ENCODE measurements around the gene AQP2. TPM values are rescaled to one million over a fixed set of nuclear protein-coding genes. Genes with fewer than 3 reads are reported as not detected.

Gene AQP2
- total and polyA plus RNA-seq, 2 experiments from 2014 or later = 0.71 to 1.4 TPM

DNA sequence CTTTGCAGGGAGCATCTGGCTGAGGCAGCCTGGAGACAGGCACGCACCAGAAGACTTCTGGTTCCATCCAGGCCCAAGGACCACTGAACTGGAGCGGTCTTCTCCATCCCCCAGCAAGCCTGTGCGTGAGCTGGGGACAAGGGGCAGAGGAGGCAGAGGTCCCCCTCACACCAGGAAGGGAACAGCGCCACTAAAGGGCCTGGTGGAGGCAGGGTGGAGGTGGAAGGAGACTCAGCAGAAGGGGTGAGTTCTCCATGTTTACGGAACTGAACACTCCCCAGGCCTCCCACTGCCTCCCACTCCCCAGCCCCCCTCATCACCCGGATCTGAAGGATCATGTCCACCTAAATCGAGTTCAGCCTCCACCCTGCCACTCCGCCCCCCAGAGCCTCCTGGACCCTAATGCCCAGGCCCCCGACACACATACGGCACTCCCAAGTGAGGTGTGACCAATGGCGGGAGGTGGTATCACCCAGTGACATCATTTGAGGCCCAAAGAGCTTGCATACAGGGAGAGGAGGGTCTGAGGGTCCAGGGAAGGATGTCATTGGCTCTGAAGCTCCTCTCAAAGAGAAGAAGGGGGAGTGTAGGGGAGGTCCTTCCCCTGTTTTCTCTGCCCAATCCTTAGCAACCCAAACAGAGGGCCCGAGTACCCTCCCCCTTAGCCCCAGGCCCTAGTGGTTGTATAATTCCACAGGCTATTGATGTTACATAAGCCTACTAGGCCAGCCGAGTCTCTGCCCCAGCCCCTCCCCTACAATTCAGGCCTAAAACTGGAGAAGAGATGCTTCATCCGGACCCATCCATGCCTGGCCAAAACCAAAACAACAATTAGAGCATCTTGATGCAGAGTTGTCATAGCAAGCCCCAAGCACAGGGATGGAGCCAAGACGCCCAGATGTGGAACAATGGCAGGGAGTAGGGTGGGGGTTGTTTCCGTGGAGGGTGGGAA is 47.9 kb upstream of the AQP2 start:
- Histone ChIP-seq H3K4me1 (ENCODE audit: insufficient read depth) (peaks cover 5% of the 10 kb centered on the region), H3K27me3 (peaks cover 15% of the 10 kb centered on the region), H4K20me1 (ENCODE audit: insufficient read depth, poor library complexity, severe bottlenecking) (no peaks in the 10 kb centered on the region), H3K4me3 (no peak overlapping the region), H3K9me2 (replicated peaks; ENCODE audit: insufficient read depth) (no peaks in the 10 kb centered on the region), H3K4me2 (peak overlapping the region; percentile 74), H3K27ac (peak overlapping the region; percentile 92), H3K79me2 (no peaks in the 10 kb centered on the region), H3K9me3 (ENCODE audit: low read depth) (no peaks in the 10 kb centered on the region), H3K36me3 (replicated peaks; ENCODE audit: insufficient read depth, low read depth) (no peaks in the 10 kb centered on the region), H2AFZ (no peak overlapping the region)
- no peak for DNase-seq (ENCODE audit: low spot score)
- WGBS (ENCODE audit: low lambda C conversion rate, missing lambda C conversion rate) = 72% methylated on average over 16 of the region's 16 CpGs
- no peak for TF ChIP-seq EZH2phosphoT487 (IDR thresholded peaks at IDR 0.05; ENCODE audit: low read depth, severe bottlenecking, unreplicated experiment)

DNA sequence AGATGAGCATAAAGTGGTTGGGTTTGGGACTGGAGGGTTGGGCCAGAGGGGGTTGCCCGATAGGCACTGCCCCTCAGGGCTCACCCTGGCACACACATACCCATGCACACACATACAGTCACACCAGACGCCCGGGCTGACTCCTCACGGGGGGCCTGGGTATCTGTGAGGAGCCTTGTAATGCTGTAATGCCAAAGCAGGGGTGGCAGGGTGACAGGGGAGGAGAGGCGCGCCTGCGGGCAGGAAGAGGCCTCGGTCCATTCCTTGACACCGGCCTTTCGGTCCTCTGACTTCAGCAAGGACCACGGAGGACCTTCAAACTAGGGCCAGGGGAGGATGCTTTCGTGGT is 47.2 kb upstream of the AQP2 start:
- peak overlapping the region; percentile 74 for H3K4me2 ChIP-seq
- H4K20me1 ChIP-seq (ENCODE audit: insufficient read depth, poor library complexity, severe bottlenecking) = no peaks in the 10 kb centered on the region
- no peaks in the 10 kb centered on the region for H3K9me3 ChIP-seq (ENCODE audit: low read depth)
- no peaks in the 10 kb centered on the region for H3K36me3 ChIP-seq (replicated peaks; ENCODE audit: insufficient read depth, low read depth)
- peaks cover 5% of the 10 kb centered on the region for H3K4me1 ChIP-seq (ENCODE audit: insufficient read depth)
- peak overlapping the region; percentile 92 for H3K27ac ChIP-seq
- WGBS (ENCODE audit: low lambda C conversion rate, missing lambda C conversion rate) = 81% methylated on average over 11 of the region's 12 CpGs
- DNase-seq (ENCODE audit: low spot score) = no peak
- no peak for TF ChIP-seq EZH2phosphoT487 (IDR thresholded peaks at IDR 0.05; ENCODE audit: low read depth, severe bottlenecking, unreplicated experiment)
- TF ChIP-seq EZH2 (IDR thresholded peaks at IDR 0.05; ENCODE audit: borderline replicate concordance) = no peak
- TF ChIP-seq, protein P1, sequence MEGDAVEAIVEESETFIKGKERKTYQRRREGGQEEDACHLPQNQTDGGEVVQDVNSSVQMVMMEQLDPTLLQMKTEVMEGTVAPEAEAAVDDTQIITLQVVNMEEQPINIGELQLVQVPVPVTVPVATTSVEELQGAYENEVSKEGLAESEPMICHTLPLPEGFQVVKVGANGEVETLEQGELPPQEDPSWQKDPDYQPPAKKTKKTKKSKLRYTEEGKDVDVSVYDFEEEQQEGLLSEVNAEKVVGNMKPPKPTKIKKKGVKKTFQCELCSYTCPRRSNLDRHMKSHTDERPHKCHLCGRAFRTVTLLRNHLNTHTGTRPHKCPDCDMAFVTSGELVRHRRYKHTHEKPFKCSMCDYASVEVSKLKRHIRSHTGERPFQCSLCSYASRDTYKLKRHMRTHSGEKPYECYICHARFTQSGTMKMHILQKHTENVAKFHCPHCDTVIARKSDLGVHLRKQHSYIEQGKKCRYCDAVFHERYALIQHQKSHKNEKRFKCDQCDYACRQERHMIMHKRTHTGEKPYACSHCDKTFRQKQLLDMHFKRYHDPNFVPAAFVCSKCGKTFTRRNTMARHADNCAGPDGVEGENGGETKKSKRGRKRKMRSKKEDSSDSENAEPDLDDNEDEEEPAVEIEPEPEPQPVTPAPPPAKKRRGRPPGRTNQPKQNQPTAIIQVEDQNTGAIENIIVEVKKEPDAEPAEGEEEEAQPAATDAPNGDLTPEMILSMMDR (IDR thresholded peaks at IDR 0.05; ENCODE audit: poor library complexity) = no peak
- H2AFZ ChIP-seq = no peak overlapping the region
- no peaks in the 10 kb centered on the region for H3K9me2 ChIP-seq (replicated peaks; ENCODE audit: insufficient read depth)
- H3K4me3 ChIP-seq = no peak overlapping the region
- no peaks in the 10 kb centered on the region for H3K79me2 ChIP-seq
- H3K27me3 ChIP-seq = peaks cover 15% of the 10 kb centered on the region

DNA sequence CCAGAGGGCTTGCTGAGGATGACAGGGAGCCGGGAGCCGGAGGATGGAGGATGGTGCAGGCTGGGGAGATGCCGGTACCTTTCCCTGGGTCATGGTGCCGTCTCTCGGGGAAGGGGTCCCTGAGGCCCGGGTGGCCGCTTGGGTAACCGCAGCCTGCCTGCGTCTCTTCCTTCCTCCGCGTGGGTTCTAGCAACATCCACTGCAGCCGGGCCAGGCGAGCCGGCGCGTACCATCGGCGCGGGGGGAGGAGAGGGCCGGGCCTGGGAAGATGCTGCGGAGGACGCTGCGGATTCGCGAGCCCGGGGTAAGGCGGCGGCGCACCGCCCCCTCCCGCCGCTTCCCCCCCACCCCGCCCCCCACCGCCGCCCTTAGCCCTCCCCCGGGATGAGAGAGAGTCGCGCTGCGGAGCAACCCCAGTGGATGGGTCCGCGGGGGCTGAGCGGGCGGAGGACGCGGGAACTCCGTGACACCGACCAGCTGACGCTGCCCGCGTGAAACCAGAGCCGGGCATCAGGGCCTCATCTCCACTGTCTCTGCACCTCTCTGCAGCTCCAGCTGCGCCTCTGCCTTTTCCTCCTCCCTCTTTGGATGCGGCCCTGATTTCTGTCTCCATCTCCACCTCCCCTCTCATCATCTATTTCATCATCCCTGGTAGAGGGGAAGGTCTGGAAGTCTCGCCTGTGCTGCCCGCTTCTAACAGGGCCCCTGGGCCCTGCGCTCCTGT is 46.7 kb upstream of the AQP2 start, which contains the start of gene FAIM2:
FAIM2 (minus strand) TSS at position 201 of the 724 bp plus-strand sequence; CDS start at position 93, 108 bp downstream.
- Histone ChIP-seq H3K36me3 (replicated peaks; ENCODE audit: insufficient read depth, low read depth) (no peaks in the 10 kb centered on the region), H3K4me3 (no peak within 1 kb of the TSS), H3K9me2 (replicated peaks; ENCODE audit: insufficient read depth) (no peaks in the 10 kb centered on the region), H3K27me3 (peaks cover 15% of the 10 kb centered on the region), H3K4me1 (ENCODE audit: insufficient read depth) (peaks cover 5% of the 10 kb centered on the region), H3K9me3 (ENCODE audit: low read depth) (no peaks in the 10 kb centered on the region), H2AFZ (peak within 1 kb of the TSS; percentile 31), H3K4me2 (peak within 1 kb of the TSS; percentile 74), H4K20me1 (ENCODE audit: insufficient read depth, poor library complexity, severe bottlenecking) (no peaks in the 10 kb centered on the region), H3K27ac (peak within 1 kb of the TSS; percentile 92), H3K79me2 (no peaks in the 10 kb centered on the region)
- TF ChIP-seq EZH2 (IDR thresholded peaks at IDR 0.05; ENCODE audit: borderline replicate concordance) (no peak), EZH2phosphoT487 (IDR thresholded peaks at IDR 0.05; ENCODE audit: low read depth, severe bottlenecking, unreplicated experiment) (no peak)
- TF ChIP-seq, protein P1 (IDR thresholded peaks at IDR 0.05; ENCODE audit: poor library complexity) = no peak
- peak; percentile 79 for DNase-seq (ENCODE audit: low spot score)
- 24% methylated on average over 20 of the region's 56 CpGs for WGBS (ENCODE audit: low lambda C conversion rate, missing lambda C conversion rate)

Measured in hepatocyte (in vitro differentiated cells).